PFSK-1 (cell line): ENCODE results near the gene MCM3AP.

Experiments
- FOXP2 ChIP-seq: optimal IDR thresholded peaks from 2 replicates; pipeline ENCODE3; 2011; ENCODE audit warnings: borderline replicate concordance, control low read depth, inconsistent platforms; ENCODE audit not compliant: insufficient read depth; ENCODE audit errors: extremely low read length, extremely low read depth
- POLR2AphosphoS5 ChIP-seq: IDR thresholded peaks from 2 replicates; pipeline ENCODE4 v1.6.1; 2012; ENCODE audit warnings: low read depth, mild to moderate bottlenecking, control low read depth, low read length, moderate library complexity
- REST ChIP-seq, 2 experiments: IDR thresholded peaks; 2 replicates each; pipeline versions ENCODE4 v1.6.1 to v1.8.0; 2011 to 2012; ENCODE audit warnings: low read depth in 2 of 2, low read length in 2 of 2, control low read depth in 1 of 2, inconsistent platforms in 1 of 2, mild to moderate bottlenecking in 1 of 2, moderate library complexity in 1 of 2; ENCODE audit not compliant: insufficient read depth in 1 of 2
- SIN3A ChIP-seq: IDR thresholded peaks from 2 replicates; pipeline ENCODE4 v1.6.1; 2012; ENCODE audit warnings: mild to moderate bottlenecking, low read length, moderate library complexity, borderline replicate concordance; ENCODE audit not compliant: insufficient read depth
- TAF1 ChIP-seq: IDR thresholded peaks from 2 replicates; pipeline ENCODE4 v1.6.1; 2012; ENCODE audit warnings: low read length, control low read depth, borderline replicate concordance; ENCODE audit not compliant: insufficient read depth

The MCM3AP gene

GRCh38 chr21:46221664-46222435 is 63.6 kb downstream of the MCM3AP start:
- no peak for TF ChIP-seq SIN3A

- no peak for TF ChIP-seq POLR2AphosphoS5
Measured at GRCh38 chr21:46220847-46221246, 64.6 kb downstream of the MCM3AP start.

GRCh38 chr21:46220275-46220810 is 65.1 kb downstream of the MCM3AP start:
- TF ChIP-seq REST (IDR thresholded peaks at IDR 0.05; ENCODE audit: insufficient read depth in 1 of 2, low read depth in 2 of 2, low read length in 2 of 2), result no peak

GRCh38 chr21:46219591-46220239 is 65.7 kb downstream of the MCM3AP start:
- TF ChIP-seq FOXP2 (no peak), TAF1 (no peak), SIN3A (no peak), POLR2AphosphoS5 (no peak), REST (IDR thresholded peaks at IDR 0.05; ENCODE audit: insufficient read depth in 1 of 2, low read depth in 2 of 2, low read length in 2 of 2) (no peak)

GRCh38 chr21:46218906-46219590 is 66.4 kb downstream of the MCM3AP start:
- TF ChIP-seq TAF1 (no peak), FOXP2 (no peak), SIN3A (no peak), REST (IDR thresholded peaks at IDR 0.05; ENCODE audit: insufficient read depth in 1 of 2, low read depth in 2 of 2, low read length in 2 of 2) (no peak), POLR2AphosphoS5 (no peak)

- TF ChIP-seq TAF1 (no peak), SIN3A (no peak), FOXP2 (no peak), POLR2AphosphoS5 (no peak), REST (IDR thresholded peaks at IDR 0.05; ENCODE audit: insufficient read depth in 1 of 2, low read depth in 2 of 2, low read length in 2 of 2) (no peak)
Measured at GRCh38 chr21:46217511-46218196, 67.8 kb downstream of the MCM3AP start.
